Kidney (tissue), 14 donors: Measurements from ENCODE around the gene CLIP1. TPM values are rescaled to one million over a fixed set of nuclear protein-coding genes. Genes with fewer than 3 reads are reported as not detected.

ENCODE experiments used
- DNase-seq, 5 donors: peaks; one replicate each; pipeline ENCODE4 v3.0.0-alpha.2; 2013 to 2020
- FAIRE-seq: peaks from 2 replicates; lab custom pipeline; 2012; peaks lifted over from hg19 to GRCh38; lab: Jason Lieb, UNC
- H3K27ac ChIP-seq, 2 donors: one replicate each; pipeline ENCODE4 v1.7.0; 2013; ENCODE audit warnings: low read depth in 2 of 2, low read length in 2 of 2, inconsistent platforms in 1 of 2
- H3K27me3 ChIP-seq: one replicate; pipeline ENCODE4 v1.7.1; 2013; ENCODE audit warnings: low read length, inconsistent platforms; ENCODE audit not compliant: control insufficient read depth, insufficient read depth
- H3K36me3 ChIP-seq, 3 donors: one replicate each; pipeline versions ENCODE4 v1.7.0 to v1.7.1; 2013; ENCODE audit warnings: low read length in 3 of 3, control low read depth in 1 of 3, inconsistent platforms in 1 of 3; ENCODE audit not compliant: insufficient read depth in 3 of 3, control insufficient read depth in 2 of 3
- H3K4me1 ChIP-seq, 3 donors: one replicate each; pipeline versions ENCODE4 v1.7.0 to v1.7.1; 2013; ENCODE audit warnings: low read length in 3 of 3, inconsistent platforms in 1 of 3, low read depth in 1 of 3; ENCODE audit not compliant: control insufficient read depth in 2 of 3, insufficient read depth in 2 of 3
- H3K4me3 ChIP-seq, 3 donors: one replicate each; pipeline versions ENCODE4 v1.7.0 to v1.8.1; 2013; ENCODE audit warnings: low read length in 3 of 3, control low read depth in 1 of 3, inconsistent platforms in 1 of 3
- H3K9ac ChIP-seq, 3 donors: one replicate each; pipeline versions ENCODE4 v1.7.0 to v1.7.1; 2013; ENCODE audit warnings: low read length in 3 of 3, control low read depth in 1 of 3, inconsistent platforms in 1 of 3
- H3K9me3 ChIP-seq, 3 donors: one replicate each; pipeline versions ENCODE4 v1.7.0 to v1.7.1; 2013; ENCODE audit warnings: low read length in 3 of 3, control low read depth in 1 of 3, inconsistent platforms in 1 of 3; ENCODE audit not compliant: control insufficient read depth in 2 of 3, insufficient read depth in 1 of 3
- CTCF ChIP-seq: IDR thresholded peaks from 3 replicates; pipeline ENCODE4 v1.5.1; 2012; ENCODE audit warnings: mild to moderate bottlenecking, moderate library complexity, borderline replicate concordance; ENCODE audit not compliant: insufficient read depth; ENCODE audit errors: extremely low read depth
- intact Hi-C: fragments of 100-400 bp; cut with DNase I; formaldehyde crosslinking; loops from one replicate; pipeline ENCODE4 v1.11.1; 2022
- polyA plus RNA-seq: library from polyadenylated mRNA; stranded (reverse); fragments of 350-450 nt; fragmentation: Illumina TruSeq; extraction: RNeasy Lipid Tissue Mini Kit (QIAGEN cat#74804); gene quantifications from one replicate; pipeline ENCODE4 v1.2.3, GENCODE V29; 2014; ENCODE audit warnings: low read depth, low replicate concordance; ENCODE audit not compliant: insufficient read depth
- total RNA-seq: library from RNA; stranded (reverse); fragmentation: NEBNext Ultra II Directional; extraction: Animal tissue kit (Norgen Biotek cat#: 25700); gene quantifications from one replicate; pipeline ENCODE4 v1.2.1, GENCODE V29; 2021
- donor health status: control.
- donor health status: control.
- donor health status: control.
- donor health status: control.
- donor health status: control.
- donor health status: DM: yes; HTN: yes; CAD: no.
- donor health status: Normal renal cell carcinoma (clear cell type).

Gene CLIP1
- total and polyA plus RNA-seq, 2 donors from 2014 or later, result 14.5 to 85.3 TPM

- H3K36me3 ChIP-seq, result no peaks in the 10 kb centered on the region
- H3K9ac ChIP-seq, result peak overlapping the region in 1 of 3 donors; percentile 10
- FAIRE-seq, result no peak
- no peaks in the 10 kb centered on the region for H3K9me3 ChIP-seq
- intact Hi-C loops, result no loop called here
- H3K27me3 ChIP-seq, result no peaks in the 10 kb centered on the region
- no peak for TF ChIP-seq CTCF
- no peak overlapping the region for H3K4me3 ChIP-seq
- peak overlapping the region in 1 of 2 donors; percentile 38 for H3K27ac ChIP-seq
- peaks cover 0 to 14% (median 0%) of the 10 kb centered on the region in 3 donors for H3K4me1 ChIP-seq
- DNase-seq, result no peak
Measured at GRCh38 chr12:122413516-122414404, 8.7 kb downstream of the CLIP1 start.

GRCh38 chr12:122412851-122413433 is 9.5 kb downstream of the CLIP1 start:
- Histone ChIP-seq H3K36me3 (no peaks in the 10 kb centered on the region), H3K9ac (peak overlapping the region in 1 of 3 donors; percentile 16), H3K27me3 (no peaks in the 10 kb centered on the region), H3K9me3 (no peaks in the 10 kb centered on the region), H3K27ac (peak overlapping the region in 1 of 2 donors; percentile 38), H3K4me1 (peaks cover 0 to 11% (median 0%) of the 10 kb centered on the region in 3 donors), H3K4me3 (no peak overlapping the region)
- FAIRE-seq (no peak), DNase-seq (peak in 2 of 5 donors; percentile 31 to 41)
- TF ChIP-seq CTCF, result no peak
- intact Hi-C loops, result no loop called here

GRCh38 chr12:122411537-122411936 is 10.9 kb downstream of the CLIP1 start:
- no peaks in the 10 kb centered on the region for H3K36me3 ChIP-seq

More at GRCh38 chr12:122411537-122411936, 10.9 kb downstream of the CLIP1 start:
- FAIRE-seq, result no peak
- Histone ChIP-seq H3K27ac (no peak overlapping the region), H3K9me3 (no peaks in the 10 kb centered on the region), H3K9ac (no peak overlapping the region), H3K4me1 (peaks cover 0 to 15% (median 0%) of the 10 kb centered on the region in 3 donors), H3K27me3 (no peaks in the 10 kb centered on the region), H3K4me3 (no peak overlapping the region)
- intact Hi-C loops, result no loop called here
- no peak for DNase-seq
- no peak for TF ChIP-seq CTCF
